HEK293 (cell line): Measurements from ENCODE around the gene IGF2R.

Experiments used
- BCL11A ChIP-seq: fragments of 450-650 bp; formaldehyde crosslinking; IDR thresholded peaks from 2 replicates; pipeline ENCODE4 v1.5.1; 2016; ENCODE audit warnings: low read depth, missing biosample characterization, missing genetic modification characterization
- HOXA7 ChIP-seq: sonication (generic); formaldehyde crosslinking; IDR thresholded peaks from 2 replicates; pipeline ENCODE4 v1.8.1; 2022; ENCODE audit warnings: missing genetic modification reagents, borderline replicate concordance
- MZF1 ChIP-seq: fragments of 450-650 bp; formaldehyde crosslinking; IDR thresholded peaks from 2 replicates; pipeline ENCODE4 v1.5.1; 2017; ENCODE audit warnings: missing biosample characterization, missing genetic modification characterization, borderline replicate concordance
- ZBTB21 ChIP-seq: fragments of 450-650 bp; formaldehyde crosslinking; IDR thresholded peaks from 2 replicates; pipeline ENCODE4 v1.5.1; 2017; ENCODE audit warnings: missing biosample characterization, missing genetic modification characterization
- ZNF10 ChIP-seq: fragments of 450-650 bp; formaldehyde crosslinking; IDR thresholded peaks from 2 replicates; pipeline ENCODE4 v1.5.1; 2017; ENCODE audit warnings: missing biosample characterization, missing genetic modification characterization
- ZNF830 ChIP-seq: fragments of 450-650 bp; IDR thresholded peaks from 2 replicates; pipeline ENCODE4 v1.5.0; 2018; ENCODE audit warnings: missing biosample characterization, missing genetic modification characterization, low read depth, mild to moderate bottlenecking, moderate library complexity
- TF ChIP-seq, protein P1 (sequence below): fragments of 450-650 bp; formaldehyde crosslinking; IDR thresholded peaks from 2 replicates; pipeline ENCODE4 v1.5.1; 2016; ENCODE audit warnings: missing biosample characterization, missing genetic modification characterization

DNA sequence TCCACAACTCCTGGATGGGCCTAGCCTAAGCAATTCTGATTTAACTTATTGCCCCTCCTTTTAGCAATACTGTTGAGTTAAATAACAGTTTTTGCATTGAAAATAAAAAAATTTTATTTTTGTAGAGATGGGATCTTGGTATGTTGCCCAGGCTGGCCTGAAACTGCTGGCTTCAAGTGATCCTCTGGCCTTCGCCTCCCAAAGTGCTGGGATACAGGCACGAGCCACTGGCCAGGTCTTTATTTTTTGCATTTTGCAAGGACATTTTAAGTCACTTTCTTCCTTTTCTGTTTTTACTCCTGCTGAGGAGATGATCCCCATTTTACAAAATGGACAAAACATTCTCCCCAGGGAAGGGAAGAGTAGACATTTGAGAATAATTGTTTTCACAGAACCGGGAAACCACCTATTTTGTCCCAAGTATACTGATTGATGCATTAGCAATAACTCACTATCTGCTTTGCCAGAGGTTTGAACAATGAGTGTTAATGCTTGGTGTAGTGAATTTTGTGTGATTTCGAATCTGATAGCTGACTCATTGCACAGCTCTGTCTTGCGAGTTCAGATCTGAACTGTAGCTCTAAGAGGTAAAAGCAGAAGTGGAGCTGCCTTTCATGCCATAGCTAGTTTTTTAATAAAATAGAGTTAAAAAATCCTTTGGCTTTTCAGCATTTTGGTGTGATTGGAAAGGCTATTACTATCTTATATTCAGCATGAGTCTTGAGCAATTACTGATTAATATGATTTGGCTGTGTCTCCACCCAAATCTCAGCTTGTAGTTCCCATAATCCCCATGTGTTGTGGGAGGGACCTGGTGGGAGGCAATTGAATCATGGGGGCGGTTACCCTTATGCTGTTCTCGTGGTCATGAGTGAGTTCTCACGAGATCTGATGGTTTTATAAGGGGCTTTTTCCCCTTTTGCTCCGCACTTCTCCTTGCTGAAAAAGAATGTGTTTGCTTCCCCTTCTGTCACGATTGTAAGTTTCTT lies 20.9 kb downstream of the IGF2R start:
- TF ChIP-seq ZNF830 (tag by site-specific recombination) (no peak), ZNF10 (no peak), HOXA7 (CRISPR knock-in tag) (no peak), BCL11A (no peak), ZBTB21 (tag by site-specific recombination) (no peak), MZF1 (tag by site-specific recombination) (no peak)
- TF ChIP-seq, protein P1, sequence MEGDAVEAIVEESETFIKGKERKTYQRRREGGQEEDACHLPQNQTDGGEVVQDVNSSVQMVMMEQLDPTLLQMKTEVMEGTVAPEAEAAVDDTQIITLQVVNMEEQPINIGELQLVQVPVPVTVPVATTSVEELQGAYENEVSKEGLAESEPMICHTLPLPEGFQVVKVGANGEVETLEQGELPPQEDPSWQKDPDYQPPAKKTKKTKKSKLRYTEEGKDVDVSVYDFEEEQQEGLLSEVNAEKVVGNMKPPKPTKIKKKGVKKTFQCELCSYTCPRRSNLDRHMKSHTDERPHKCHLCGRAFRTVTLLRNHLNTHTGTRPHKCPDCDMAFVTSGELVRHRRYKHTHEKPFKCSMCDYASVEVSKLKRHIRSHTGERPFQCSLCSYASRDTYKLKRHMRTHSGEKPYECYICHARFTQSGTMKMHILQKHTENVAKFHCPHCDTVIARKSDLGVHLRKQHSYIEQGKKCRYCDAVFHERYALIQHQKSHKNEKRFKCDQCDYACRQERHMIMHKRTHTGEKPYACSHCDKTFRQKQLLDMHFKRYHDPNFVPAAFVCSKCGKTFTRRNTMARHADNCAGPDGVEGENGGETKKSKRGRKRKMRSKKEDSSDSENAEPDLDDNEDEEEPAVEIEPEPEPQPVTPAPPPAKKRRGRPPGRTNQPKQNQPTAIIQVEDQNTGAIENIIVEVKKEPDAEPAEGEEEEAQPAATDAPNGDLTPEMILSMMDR = no peak
